VCaP (cell line): ENCODE data around the gene TMEM63A.

Experiments used
- H3K27ac ChIP-seq: fragments of 450-650 bp; 2 replicates; pipeline ENCODE4 v1.5.1; 2017
- CTCF ChIP-seq: fragments of 450-650 bp; conservative IDR thresholded peaks from 2 replicates; pipeline ENCODE4 v1.5.1; 2017; ENCODE audit warnings: mild to moderate bottlenecking, moderate library complexity

TMEM63A gene

GRCh38 chr1:225915538-225915991 is 33.4 kb upstream of the TMEM63A start:
- TF ChIP-seq CTCF, result no peak

DNA sequence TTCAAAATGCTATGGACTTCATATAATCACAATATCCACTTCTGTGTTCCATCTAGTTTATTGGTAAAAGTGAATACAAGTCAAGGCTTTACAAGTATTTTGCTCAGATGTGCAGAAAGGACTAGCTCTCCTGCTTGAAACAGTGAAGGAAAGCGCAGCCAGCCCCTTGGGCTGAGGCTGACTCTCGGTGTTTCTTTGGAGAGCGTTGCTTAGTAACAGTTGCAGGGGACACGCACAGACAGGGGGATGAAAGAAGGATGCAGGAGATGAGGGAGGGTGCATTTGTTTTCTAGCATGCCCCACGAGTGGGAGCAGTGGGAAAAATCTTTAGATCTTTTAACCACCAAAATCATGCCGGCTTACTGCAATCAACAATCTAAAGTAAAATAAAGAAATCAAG is 32.8 kb upstream of the TMEM63A start:
- no peak overlapping the region for H3K27ac ChIP-seq
- TF ChIP-seq CTCF, result no peak

More at GRCh38 chr1:225915538-225915991, 33.4 kb upstream of the TMEM63A start:
- H3K27ac ChIP-seq, result no peak overlapping the region

- no peak for TF ChIP-seq CTCF
- no peak overlapping the region for H3K27ac ChIP-seq
Observed at GRCh38 chr1:225914391-225914790, 32.2 kb upstream of the TMEM63A start.

GRCh38 chr1:225911191-225912130 is 29.3 kb upstream of the TMEM63A start:
- no peak overlapping the region for H3K27ac ChIP-seq
- no peak for TF ChIP-seq CTCF

DNA sequence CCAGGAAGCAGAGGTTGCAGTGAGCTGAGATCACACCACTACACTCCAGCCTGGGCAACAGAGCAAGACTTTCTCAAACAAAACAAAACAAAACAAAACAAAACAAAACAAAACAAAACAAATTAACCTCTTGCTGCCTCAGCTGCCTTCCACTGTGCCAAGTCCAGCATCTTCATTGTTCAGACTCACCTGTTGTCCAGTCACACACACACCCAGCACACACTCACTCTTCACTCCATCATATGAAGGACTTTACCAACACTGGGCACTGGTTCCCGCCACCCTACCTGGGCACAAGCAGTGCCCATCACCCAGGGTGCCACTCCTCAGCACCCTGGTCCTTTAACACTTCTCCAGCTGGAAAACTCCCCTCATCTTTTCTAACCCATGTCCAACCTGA is 27.3 kb upstream of the TMEM63A start:
- H3K27ac ChIP-seq, result no peak overlapping the region
- TF ChIP-seq CTCF, result no peak

GRCh38 chr1:225908773-225909172 is 26.6 kb upstream of the TMEM63A start:
- no peak for TF ChIP-seq CTCF
- H3K27ac ChIP-seq, result no peak overlapping the region

- no peak overlapping the region for H3K27ac ChIP-seq
- no peak for TF ChIP-seq CTCF
Observed at GRCh38 chr1:225908013-225908640, 25.9 kb upstream of the TMEM63A start.
